GM23338 (cell line): ENCODE measurements around the gene CDX1. TPM values are rescaled to one million over a fixed set of nuclear protein-coding genes. Genes with fewer than 3 reads are reported as not detected.

ENCODE experiments used
- ATAC-seq: fragments of 200-7000 bp; cut with Tn5 transposase; 3 replicates; pipeline ENCODE4 v1.9.1; 2020
- DNase-seq: peaks from one replicate; pipeline ENCODE4 v3.0.0-alpha.2; 2015; ENCODE audit warnings: low spot score
- H2AFZ ChIP-seq: fragments of 200-600 bp; sonication (generic); 2 replicates; pipeline ENCODE4 v1.8.0; 2016; ENCODE audit warnings: antibody characterized with exemption, mild to moderate bottlenecking, moderate library complexity
- H3F3A ChIP-seq: fragments of 200-600 bp; sonication (generic); replicated peaks from 2 replicates; pipeline ENCODE4 v1.8.0; 2017; ENCODE audit warnings: antibody characterized with exemption, mixed run types, low read depth
- H3K27ac ChIP-seq: fragments of 200-600 bp; sonication (generic); 2 replicates; pipeline ENCODE4 v1.6.1; 2016; ENCODE audit warnings: low read depth
- H3K27me3 ChIP-seq: fragments of 200-600 bp; sonication (generic); 2 replicates; pipeline ENCODE4 v1.8.0; 2016; ENCODE audit warnings: mild to moderate bottlenecking, mixed run types, moderate library complexity; ENCODE audit not compliant: insufficient read depth
- H3K36me3 ChIP-seq: fragments of 200-600 bp; sonication (generic); 2 replicates; pipeline ENCODE4 v1.8.0; 2016; ENCODE audit warnings: mild to moderate bottlenecking; ENCODE audit not compliant: insufficient read depth
- H3K4me1 ChIP-seq: fragments of 200-600 bp; sonication (generic); 2 replicates; pipeline ENCODE4 v1.8.0; 2016; ENCODE audit warnings: mild to moderate bottlenecking, moderate library complexity; ENCODE audit not compliant: insufficient read depth
- H3K4me2 ChIP-seq: fragments of 200-600 bp; sonication (generic); 2 replicates; pipeline ENCODE4 v1.7.1; 2017; ENCODE audit warnings: mixed run types
- H3K4me3 ChIP-seq: fragments of 200-600 bp; sonication (generic); 2 replicates; pipeline ENCODE4 v1.6.1; 2016; ENCODE audit warnings: mixed run types
- H3K79me2 ChIP-seq: fragments of 200-600 bp; sonication (generic); replicated peaks from 2 replicates; pipeline ENCODE4 v1.8.0; 2017; ENCODE audit warnings: mild to moderate bottlenecking; ENCODE audit not compliant: insufficient read depth
- H3K9me2 ChIP-seq: fragments of 200-600 bp; sonication (generic); 2 replicates; pipeline ENCODE4 v1.8.0; 2017; ENCODE audit not compliant: insufficient read depth
- H4K20me1 ChIP-seq: fragments of 200-600 bp; sonication (generic); replicated peaks from 2 replicates; pipeline ENCODE4 v1.8.0; 2017; ENCODE audit warnings: mild to moderate bottlenecking; ENCODE audit not compliant: insufficient read depth
- H3K27ac Mint-ChIP-seq: 2 replicates; pipeline ENCODE4 v1.8.0; 2020; ENCODE audit warnings: inconsistent platforms, mild to moderate bottlenecking, moderate library complexity, mixed read lengths
- H3K27me3 Mint-ChIP-seq: 3 replicates; pipeline ENCODE4 v1.8.0; 2022; ENCODE audit warnings: low read depth, mild to moderate bottlenecking, moderate library complexity, mixed read lengths, inconsistent platforms; ENCODE audit not compliant: insufficient read depth, poor library complexity
- H3K36me3 Mint-ChIP-seq: 3 replicates; pipeline ENCODE4 v1.8.0; 2021; ENCODE audit warnings: low read depth, mild to moderate bottlenecking, inconsistent platforms, moderate library complexity, mixed read lengths
- H3K4me1 Mint-ChIP-seq: 3 replicates; pipeline ENCODE4 v1.8.0; 2020; ENCODE audit warnings: mild to moderate bottlenecking, inconsistent platforms, mixed read lengths
- H3K4me3 Mint-ChIP-seq: 3 replicates; pipeline ENCODE4 v1.8.0; 2021; ENCODE audit warnings: moderate library complexity, mild to moderate bottlenecking, inconsistent platforms, mixed read lengths
- H3K9me3 Mint-ChIP-seq: 3 replicates; pipeline ENCODE4 v1.8.0; 2020; ENCODE audit warnings: moderate library complexity, mild to moderate bottlenecking, inconsistent platforms, mixed read lengths
- JUNB ChIP-seq: IDR thresholded peaks from one replicate; pipeline ENCODE4 v1.6.1; 2016; ENCODE audit warnings: antibody characterized with exemption; ENCODE audit not compliant: unreplicated experiment
- NANOG ChIP-seq: IDR thresholded peaks from 2 replicates; pipeline ENCODE4 v1.6.1; 2016; ENCODE audit warnings: antibody characterized with exemption, borderline replicate concordance
- POLR2AphosphoS5 ChIP-seq: IDR thresholded peaks from 2 replicates; pipeline ENCODE4 v1.6.1; 2016; ENCODE audit warnings: antibody characterized with exemption, low read depth
- STAT1 ChIP-seq: IDR thresholded peaks from one replicate; pipeline ENCODE4 v1.6.1; 2016; ENCODE audit warnings: antibody characterized with exemption; ENCODE audit not compliant: unreplicated experiment
- ZNF114 ChIP-seq: fragments of 250-450 bp; sonication (Bioruptor Pico); IDR thresholded peaks from 2 replicates; pipeline ENCODE4 v1.5.0; 2020; ENCODE audit warnings: mild to moderate bottlenecking, moderate library complexity
- ZNF331 ChIP-seq: fragments of 250-450 bp; sonication (Bioruptor Pico); IDR thresholded peaks from 2 replicates; pipeline ENCODE4 v1.5.0; 2020; ENCODE audit warnings: low read depth, mild to moderate bottlenecking, moderate library complexity
- ZNF462 ChIP-seq: fragments of 250-450 bp; sonication (Bioruptor Pico); IDR thresholded peaks from 2 replicates; pipeline ENCODE4 v1.5.0; 2020; ENCODE audit warnings: mild to moderate bottlenecking, moderate library complexity
- polyA plus RNA-seq: library from polyadenylated mRNA; unstranded; fragments of >200 nt; fragmentation: Nextera tagmentation; extraction: Ambion mirVana; gene quantifications from 2 replicates; pipeline ENCODE4 v1.2.1, GENCODE V29; 2016
- total RNA-seq: library from RNA; depleted of rRNA; stranded (reverse); fragments of >200 nt; shearing (Covaris generic); gene quantifications from 2 replicates; pipeline ENCODE4 v1.2.3, GENCODE V29; 2014

Gene CDX1
- total and polyA plus RNA-seq, 2 experiments from 2014 or later: not detected

- TF ChIP-seq ZNF462 (CRISPR knock-in tag) (no peak), ZNF331 (CRISPR knock-in tag) (no peak), STAT1 (no peak), ZNF114 (no peak), POLR2AphosphoS5 (no peak), JUNB (no peak), NANOG (no peak)
- H2AFZ ChIP-seq: no peak overlapping the region
- peaks cover 59% of the 10 kb centered on the region for H3K27me3 ChIP-seq
- no peaks in the 10 kb centered on the region; the same call in 1 of the 2 replicates for H3K4me1 ChIP-seq
- H3K79me2 ChIP-seq: no peaks in the 10 kb centered on the region
- H3K9me2 ChIP-seq: no peaks in the 10 kb centered on the region
- H3K4me3 ChIP-seq: no peak overlapping the region
- Mint-ChIP-seq H3K4me3 (no peak overlapping the region), H3K27ac (no peak overlapping the region), H3K36me3 (no peaks in the 10 kb centered on the region), H3K27me3 (peaks cover 58% of the 10 kb centered on the region), H3K4me1 (peaks cover 29% of the 10 kb centered on the region), H3K9me3 (no peaks in the 10 kb centered on the region)
- no peak overlapping the region for H3K4me2 ChIP-seq
- H3F3A ChIP-seq: peaks cover 8% of the 10 kb centered on the region; the same call in 1 of the 2 replicates
- H4K20me1 ChIP-seq: peaks cover 5% of the 10 kb centered on the region; the same call in 1 of the 2 replicates
- ATAC-seq: no peak
- no peaks in the 10 kb centered on the region for H3K36me3 ChIP-seq
- DNase-seq: no peak
- no peak overlapping the region for H3K27ac ChIP-seq
Observed at GRCh38 chr5:150164211-150164980, 2.2 kb upstream of the CDX1 start.
